Thymus (tissue), 11 donors: Measurements from ENCODE around the gene TSHZ2. TPM values are rescaled to one million over a fixed set of nuclear protein-coding genes. Genes with fewer than 3 reads are reported as not detected.
"Not testable (repeated sequence)": the region's sequence is repeated elsewhere in the genome, so short reads cannot be mapped to it uniquely, and the experiment has no call there.

Experiments used
- DNase-seq, 9 donors: peaks; one replicate each; pipeline ENCODE4 v3.0.0-alpha.2; 2013; ENCODE audit warnings: low spot score in 9 of 9, low read depth in 6 of 9, missing footprints in 1 of 9
- H3K27ac ChIP-seq, 2 donors: one replicate each; pipeline ENCODE4 v1.5.1; 2013; ENCODE audit warnings: control low read depth in 1 of 2, low read depth in 1 of 2, low read length in 1 of 2, mild to moderate bottlenecking in 1 of 2, moderate library complexity in 1 of 2
- H3K27me3 ChIP-seq, 2 donors: one replicate each; pipeline ENCODE4 v1.5.1; 2013; ENCODE audit warnings: low read length in 1 of 2; ENCODE audit not compliant: control insufficient read depth in 2 of 2, insufficient read depth in 1 of 2
- H3K36me3 ChIP-seq, 2 donors: one replicate each; pipeline ENCODE4 v1.5.1; 2013; ENCODE audit warnings: low read length in 1 of 2, mild to moderate bottlenecking in 1 of 2, moderate library complexity in 1 of 2; ENCODE audit not compliant: control insufficient read depth in 2 of 2, insufficient read depth in 2 of 2
- H3K4me1 ChIP-seq, 2 donors: one replicate each; pipeline ENCODE4 v1.5.1; 2013; ENCODE audit warnings: low read length in 2 of 2; ENCODE audit not compliant: control insufficient read depth in 2 of 2, insufficient read depth in 2 of 2
- H3K4me3 ChIP-seq, 2 donors: one replicate each; pipeline ENCODE4 v1.5.1; 2013; ENCODE audit warnings: low read length in 2 of 2, control low read depth in 1 of 2, mild to moderate bottlenecking in 1 of 2
- H3K9me3 ChIP-seq, 2 donors: one replicate each; pipeline ENCODE4 v1.5.1; 2013; ENCODE audit warnings: low read length in 1 of 2, mild to moderate bottlenecking in 1 of 2; ENCODE audit not compliant: control insufficient read depth in 2 of 2, insufficient read depth in 1 of 2
- WGBS: extraction: QIAGEN DNeasy Blood & Tissue Kit; methylation state at CpG from one replicate; pipeline ENCODE4 v1.1.7; 2013; 5-methylcytosine and 5-hydroxymethylcytosine counted together
- polyA plus RNA-seq: library from polyadenylated mRNA; stranded (reverse); fragments of 200-250 nt; gene quantifications from one replicate; pipeline ENCODE4 v1.2.3, GENCODE V29; 2013
- total RNA-seq: library from RNA; stranded (reverse); fragments of 120-200 nt; gene quantifications from one replicate; pipeline ENCODE4 v1.2.4, GENCODE V29; 2013
- donor health status: healthy.

Gene TSHZ2
- total and polyA plus RNA-seq, 2 donors = 1.4 to 2.4 TPM

- H3K9me3 ChIP-seq = no peaks in the 10 kb centered on the region
- no peak overlapping the region for H3K4me3 ChIP-seq
- WGBS = 91% methylated on average over 10 of the region's 10 CpGs
- H3K36me3 ChIP-seq = no peaks in the 10 kb centered on the region
- H3K27ac ChIP-seq = no peak overlapping the region
- no peaks in the 10 kb centered on the region for H3K4me1 ChIP-seq
- no peak for DNase-seq
- H3K27me3 ChIP-seq = no peaks in the 10 kb centered on the region
Observed at GRCh38 chr20:53088786-53089185, 116.6 kb downstream of the TSHZ2 start.

GRCh38 chr20:53089851-53090250, 117.7 kb downstream of the TSHZ2 start:
- WGBS = 88% methylated on average over 1 of the region's 1 CpG
- not testable (repeated sequence) for H3K9me3 ChIP-seq, H3K4me1 ChIP-seq, H3K27me3 ChIP-seq, H3K27ac ChIP-seq, H3K36me3 ChIP-seq, DNase-seq, H3K4me3 ChIP-seq

GRCh38 chr20:53091789-53092188, 119.6 kb downstream of the TSHZ2 start:
- Histone ChIP-seq H3K27ac (no peak overlapping the region), H3K36me3 (no peaks in the 10 kb centered on the region), H3K27me3 (no peaks in the 10 kb centered on the region), H3K4me1 (no peaks in the 10 kb centered on the region), H3K9me3 (no peaks in the 10 kb centered on the region), H3K4me3 (no peak overlapping the region)
- WGBS = 90% methylated on average over 4 of the region's 4 CpGs
- no peak for DNase-seq

- Histone ChIP-seq H3K4me1 (no peaks in the 10 kb centered on the region), H3K27me3 (no peaks in the 10 kb centered on the region), H3K9me3 (no peaks in the 10 kb centered on the region), H3K4me3 (no peak overlapping the region), H3K27ac (no peak overlapping the region), H3K36me3 (no peaks in the 10 kb centered on the region)
- 77% methylated on average over 6 of the region's 6 CpGs for WGBS
- no peak for DNase-seq
Observed at GRCh38 chr20:53092772-53093300, 120.7 kb downstream of the TSHZ2 start.

GRCh38 chr20:53097371-53097770, 125.2 kb downstream of the TSHZ2 start:
- Histone ChIP-seq H3K27ac (no peak overlapping the region), H3K36me3 (no peaks in the 10 kb centered on the region), H3K9me3 (no peaks in the 10 kb centered on the region), H3K4me3 (no peak overlapping the region), H3K27me3 (no peaks in the 10 kb centered on the region), H3K4me1 (no peaks in the 10 kb centered on the region)
- 75% methylated on average over 2 of the region's 2 CpGs for WGBS
- DNase-seq = no peak

GRCh38 chr20:53097791-53098190, 125.6 kb downstream of the TSHZ2 start:
- no peak overlapping the region for H3K27ac ChIP-seq
- no peak for DNase-seq
- WGBS = 92% methylated on average over 4 of the region's 4 CpGs
- no peaks in the 10 kb centered on the region for H3K4me1 ChIP-seq
- H3K4me3 ChIP-seq = no peak overlapping the region
- H3K36me3 ChIP-seq = no peaks in the 10 kb centered on the region
- H3K9me3 ChIP-seq = no peaks in the 10 kb centered on the region
- no peaks in the 10 kb centered on the region for H3K27me3 ChIP-seq

- Histone ChIP-seq H3K4me3 (no peak overlapping the region), H3K9me3 (no peaks in the 10 kb centered on the region), H3K27ac (no peak overlapping the region), H3K36me3 (no peaks in the 10 kb centered on the region), H3K27me3 (no peaks in the 10 kb centered on the region), H3K4me1 (no peaks in the 10 kb centered on the region)
- 96% methylated on average over 1 of the region's 1 CpG for WGBS
- no peak for DNase-seq
Observed at GRCh38 chr20:53098621-53099020, 126.5 kb downstream of the TSHZ2 start.

- Histone ChIP-seq H3K4me3 (no peak overlapping the region), H3K27me3 (no peaks in the 10 kb centered on the region), H3K36me3 (no peaks in the 10 kb centered on the region), H3K27ac (no peak overlapping the region), H3K4me1 (no peaks in the 10 kb centered on the region), H3K9me3 (no peaks in the 10 kb centered on the region)
- 83% methylated on average over 2 of the region's 2 CpGs for WGBS
- DNase-seq = no peak
Observed at GRCh38 chr20:53099856-53100255, 127.7 kb downstream of the TSHZ2 start.

- Histone ChIP-seq H3K4me3 (no peak overlapping the region), H3K27ac (no peak overlapping the region), H3K27me3 (no peaks in the 10 kb centered on the region), H3K36me3 (no peaks in the 10 kb centered on the region), H3K4me1 (no peaks in the 10 kb centered on the region), H3K9me3 (no peaks in the 10 kb centered on the region)
- WGBS = 63% methylated on average over 3 of the region's 3 CpGs
- DNase-seq = no peak
Observed at GRCh38 chr20:53100476-53100911, 128.3 kb downstream of the TSHZ2 start.
